Measurements from ENCODE around the gene SERPINB3. TPM values are rescaled to one million over a fixed set of nuclear protein-coding genes. Genes with fewer than 3 reads are reported as not detected.

Gene SERPINB3
- total and polyA plus RNA-seq, 2 of the 13 experiments (the other 11 are each of a cell fraction or from before 2014, with no cell fraction given): not detected

DNA sequence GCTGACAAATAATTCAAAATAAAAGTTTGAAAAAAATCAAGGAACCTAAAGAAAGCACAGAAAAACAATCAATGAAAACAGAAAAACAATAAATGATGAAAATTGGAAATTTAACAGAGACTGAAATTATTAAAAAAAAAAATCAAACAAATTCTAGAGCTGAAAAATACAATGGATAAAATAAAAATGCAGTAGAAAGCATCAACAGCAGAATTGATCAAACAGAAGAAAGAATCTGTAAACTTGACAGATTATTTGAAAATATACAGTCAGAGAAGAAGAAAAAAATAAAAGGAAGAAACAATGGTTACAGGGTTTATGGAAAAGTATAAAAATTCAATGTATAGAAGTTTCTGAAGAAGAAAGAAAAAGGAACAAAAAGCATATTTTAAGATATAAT, 33.9 kb downstream of the SERPINB3 start:
- peaks cover 44% of the 10 kb centered on the region for H3K9me3 ChIP-seq (ENCODE audit: low read length)
- H4K20me1 ChIP-seq (ENCODE audit: insufficient read depth, low read length): no peaks in the 10 kb centered on the region
- no peak overlapping the region for H2AFZ ChIP-seq (ENCODE audit: low read length)
- DNase-seq (ENCODE audit: low spot score): no peak
- H3K36me3 ChIP-seq (replicated peaks in 1 of 2; ENCODE audit: control insufficient read depth in 1 of 2, insufficient read depth in 2 of 2, low read length in 2 of 2): no peaks in the 10 kb centered on the region
- no peaks in the 10 kb centered on the region for H3K27me3 ChIP-seq (ENCODE audit: control insufficient read depth in 1 of 2, insufficient read depth in 2 of 2, low read length in 2 of 2)
- no peaks in the 10 kb centered on the region for H3K4me1 ChIP-seq (ENCODE audit: insufficient read depth, low read length)
- H3K79me2 ChIP-seq (ENCODE audit: insufficient read depth, low read length): no peaks in the 10 kb centered on the region
- in situ Hi-C loops (cut with HindIII; ENCODE audit: extremely low pct_ligation_motif_present, low pct_unique_long_range_greater_than_20kb): no loop called here
- ChIA-PET POLR2A (no interaction called here), CTCF (ENCODE audit: low intra/inter-chr PET ratio, low total read pairs) (no interaction called here)
- no TSS peak for BruUV-seq (replicated peaks)
- intact Hi-C loops (cut with micrococcal nuclease; ENCODE audit: unreplicated experiment): no loop called here
- no peak overlapping the region for H3K4me3 ChIP-seq (replicated peaks in 1 of 3; ENCODE audit: insufficient read depth in 1 of 3, low read depth in 2 of 3, low read length in 3 of 3)
- no peak overlapping the region for H3K9ac ChIP-seq (ENCODE audit: insufficient read depth, low read depth, low read length)
- H3K4me2 ChIP-seq (ENCODE audit: low read depth, low read length): no peak overlapping the region
- no peak for ATAC-seq
- no peak overlapping the region for H3K27ac ChIP-seq (ENCODE audit: extremely low read length, insufficient read depth, low read length)
- FAIRE-seq: no peak
- no peak for TF ChIP-seq ZNF274 (CRISPR knock-in tag; IDR thresholded peaks at IDR 0.05)
- no peak for TF ChIP-seq ZEB1 (IDR thresholded peaks at IDR 0.05; ENCODE audit: insufficient replicate concordance, low read depth)
- no peak for TF ChIP-seq MTA3 (CRISPR knock-in tag; IDR thresholded peaks at IDR 0.05)
- TF ChIP-seq, protein P1, sequence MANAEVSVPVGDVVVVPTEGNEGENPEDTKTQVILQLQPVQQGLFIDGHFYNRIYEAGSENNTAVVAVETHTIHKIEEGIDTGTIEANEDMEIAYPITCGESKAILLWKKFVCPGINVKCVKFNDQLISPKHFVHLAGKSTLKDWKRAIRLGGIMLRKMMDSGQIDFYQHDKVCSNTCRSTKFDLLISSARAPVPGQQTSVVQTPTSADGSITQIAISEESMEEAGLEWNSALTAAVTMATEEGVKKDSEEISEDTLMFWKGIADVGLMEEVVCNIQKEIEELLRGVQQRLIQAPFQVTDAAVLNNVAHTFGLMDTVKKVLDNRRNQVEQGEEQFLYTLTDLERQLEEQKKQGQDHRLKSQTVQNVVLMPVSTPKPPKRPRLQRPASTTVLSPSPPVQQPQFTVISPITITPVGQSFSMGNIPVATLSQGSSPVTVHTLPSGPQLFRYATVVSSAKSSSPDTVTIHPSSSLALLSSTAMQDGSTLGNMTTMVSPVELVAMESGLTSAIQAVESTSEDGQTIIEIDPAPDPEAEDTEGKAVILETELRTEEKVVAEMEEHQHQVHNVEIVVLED (CRISPR knock-in tag; IDR thresholded peaks at IDR 0.05; ENCODE audit: borderline replicate concordance): no peak
- TF ChIP-seq NONO (IDR thresholded peaks at IDR 0.05): no peak
- TF ChIP-seq NONO (CRISPR knock-in tag; conservative IDR thresholded peaks at IDR 0.05): no peak
- no peak for TF ChIP-seq SRSF9 (IDR thresholded peaks at IDR 0.05; ENCODE audit: borderline replicate concordance, insufficient read depth, low read depth, low read length, poor library complexity, severe bottlenecking)
- TF ChIP-seq TEAD2 (CRISPR knock-in tag; IDR thresholded peaks at IDR 0.05): no peak
- TF ChIP-seq, protein P2, sequence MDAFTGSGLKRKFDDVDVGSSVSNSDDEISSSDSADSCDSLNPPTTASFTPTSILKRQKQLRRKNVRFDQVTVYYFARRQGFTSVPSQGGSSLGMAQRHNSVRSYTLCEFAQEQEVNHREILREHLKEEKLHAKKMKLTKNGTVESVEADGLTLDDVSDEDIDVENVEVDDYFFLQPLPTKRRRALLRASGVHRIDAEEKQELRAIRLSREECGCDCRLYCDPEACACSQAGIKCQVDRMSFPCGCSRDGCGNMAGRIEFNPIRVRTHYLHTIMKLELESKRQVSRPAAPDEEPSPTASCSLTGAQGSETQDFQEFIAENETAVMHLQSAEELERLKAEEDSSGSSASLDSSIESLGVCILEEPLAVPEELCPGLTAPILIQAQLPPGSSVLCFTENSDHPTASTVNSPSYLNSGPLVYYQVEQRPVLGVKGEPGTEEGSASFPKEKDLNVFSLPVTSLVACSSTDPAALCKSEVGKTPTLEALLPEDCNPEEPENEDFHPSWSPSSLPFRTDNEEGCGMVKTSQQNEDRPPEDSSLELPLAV (CRISPR knock-in tag; conservative IDR thresholded peaks at IDR 0.05; ENCODE audit: low read depth): no peak
- no peak for TF ChIP-seq KDM3A (CRISPR knock-in tag; IDR thresholded peaks at IDR 0.05; ENCODE audit: low read depth)
- TF ChIP-seq, protein P3, sequence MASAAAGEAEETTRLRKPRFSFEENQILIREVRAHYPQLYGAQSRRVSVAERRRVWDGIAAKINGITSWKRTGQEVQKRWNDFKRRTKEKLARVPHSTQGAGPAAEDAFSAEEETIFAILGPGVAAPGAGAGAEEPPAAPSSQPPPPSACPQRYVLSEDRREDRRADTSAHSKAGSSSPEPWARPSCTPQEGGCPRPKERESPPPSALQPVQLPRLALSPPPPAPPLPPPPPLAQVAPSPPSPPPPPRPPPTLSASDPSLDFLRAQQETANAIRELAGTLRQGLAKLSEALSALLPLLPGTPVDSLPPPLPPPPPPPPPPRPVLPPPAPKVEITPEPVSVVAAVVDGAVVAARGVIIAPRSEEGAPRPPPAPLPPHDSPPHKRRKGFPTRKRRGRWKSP (CRISPR knock-in tag; IDR thresholded peaks at IDR 0.05): no peak
- TF ChIP-seq MATR3 (CRISPR knock-in tag; IDR thresholded peaks at IDR 0.05): no peak
- no peak for TF ChIP-seq ZNF749 (CRISPR knock-in tag; IDR thresholded peaks at IDR 0.05; ENCODE audit: borderline replicate concordance)
- no peak for TF ChIP-seq CREM (IDR thresholded peaks at IDR 0.05)
- TF ChIP-seq CREM (CRISPR knock-in tag; IDR thresholded peaks at IDR 0.05): no peak
- no peak for TF ChIP-seq TRIM24 (CRISPR knock-in tag; IDR thresholded peaks at IDR 0.05)
